Fibroblast of lung (primary cell): Measurements from ENCODE around the gene ISY1. TPM values are rescaled to one million over a fixed set of nuclear protein-coding genes. Genes with fewer than 3 reads are reported as not detected.
"Not testable (repeated sequence)": the region's sequence is repeated elsewhere in the genome, so short reads cannot be mapped to it uniquely, and the experiment has no call there.

Source experiments
- DNase-seq, 2 donors: peaks; one replicate each; pipeline versions ENCODE4 v3.0.0 to v3.0.0-alpha.2; 2010; ENCODE audit warnings: low read depth in 2 of 2
- H2AFZ ChIP-seq: 2 replicates; pipeline ENCODE4 v1.5.1; 2012; ENCODE audit warnings: low read length, control low read depth, inconsistent platforms
- H3K27ac ChIP-seq: 2 replicates; pipeline ENCODE4 v1.5.1; 2011; ENCODE audit warnings: low read length, control low read depth; ENCODE audit not compliant: insufficient read depth
- H3K27me3 ChIP-seq: 2 replicates; pipeline ENCODE4 v1.5.1; 2011; ENCODE audit warnings: mild to moderate bottlenecking, low read length; ENCODE audit not compliant: control insufficient read depth, insufficient read depth
- H3K36me3 ChIP-seq: 2 replicates; pipeline ENCODE4 v1.5.1; 2011; ENCODE audit warnings: low read length; ENCODE audit not compliant: control insufficient read depth, insufficient read depth
- H3K4me1 ChIP-seq: 2 replicates; pipeline ENCODE4 v1.5.1; 2011; ENCODE audit warnings: low read length; ENCODE audit not compliant: control insufficient read depth, insufficient read depth; ENCODE audit errors: extremely low read depth
- H3K4me2 ChIP-seq: 2 replicates; pipeline ENCODE4 v1.5.1; 2011; ENCODE audit warnings: low read length, control low read depth; ENCODE audit not compliant: insufficient read depth; ENCODE audit errors: extremely low read depth
- H3K4me3 ChIP-seq, 4 experiments: fragments of 200-600 bp in 1 of 4; sonication (generic) in 1 of 4; replicated peaks in 1 of 4; 2 replicates each; pipeline ENCODE4 v1.5.1; 2011 to 2016; ENCODE audit warnings: low read length in 4 of 4, low read depth in 3 of 4, mild to moderate bottlenecking in 3 of 4, control low read depth in 2 of 4, inconsistent platforms in 1 of 4, mixed read lengths in 1 of 4; ENCODE audit not compliant: insufficient read depth in 1 of 4; ENCODE audit errors: control extremely low read depth in 1 of 4
- H3K79me2 ChIP-seq: 2 replicates; pipeline ENCODE4 v1.5.1; 2012; ENCODE audit warnings: mild to moderate bottlenecking, low read length, inconsistent platforms; ENCODE audit not compliant: control insufficient read depth, insufficient read depth
- H3K9ac ChIP-seq: 2 replicates; pipeline ENCODE4 v1.5.1; 2011; ENCODE audit warnings: mild to moderate bottlenecking, low read length, control low read depth; ENCODE audit not compliant: insufficient read depth
- H3K9me3 ChIP-seq: 2 replicates; pipeline ENCODE4 v1.5.1; 2012; ENCODE audit warnings: low read depth, low read length; ENCODE audit not compliant: control insufficient read depth, insufficient read depth
- H4K20me1 ChIP-seq: 2 replicates; pipeline ENCODE4 v1.5.1; 2011; ENCODE audit warnings: low read length; ENCODE audit not compliant: control insufficient read depth, insufficient read depth; ENCODE audit errors: extremely low read depth
- EZH2 ChIP-seq: IDR thresholded peaks from 2 replicates; pipeline ENCODE4 v1.5.1; 2012; ENCODE audit warnings: low read length, control low read depth, mild to moderate bottlenecking; ENCODE audit errors: missing control alignments
- polyA plus RNA-seq, 2 donors: library from polyadenylated mRNA; depleted of rRNA in 1 of 2; stranded (reverse) in 1 of 2; unstranded in 1 of 2; fragments of >200 nt; gene quantifications; 2 replicates each; pipeline ENCODE4 v1.2.1, GENCODE V29; 2011 to 2012; ENCODE audit warnings: missing spikeins in 1 of 2
- total RNA-seq: library from RNA; depleted of rRNA; stranded (reverse); fragments of >200 nt; gene quantifications from 2 replicates; pipeline ENCODE4 v1.2.1, GENCODE V29; 2014
- TF ChIP-seq, protein P1 (sequence below), 2 donors: IDR thresholded peaks in 1 of 2; conservative IDR thresholded peaks in 1 of 2; 1 replicate in 1 of 2; 2 replicates in 1 of 2; pipeline ENCODE4 v1.5.1; 2011 to 2012; ENCODE audit warnings: low read length in 2 of 2, control low read depth in 1 of 2, inconsistent platforms in 1 of 2, low read depth in 1 of 2, mild to moderate bottlenecking in 1 of 2

The ISY1 gene
- total and polyA plus RNA-seq, 2 donors (not counting 1 experiment from before 2014, with no cell fraction given): 34.8 to 39.6 TPM

DNA sequence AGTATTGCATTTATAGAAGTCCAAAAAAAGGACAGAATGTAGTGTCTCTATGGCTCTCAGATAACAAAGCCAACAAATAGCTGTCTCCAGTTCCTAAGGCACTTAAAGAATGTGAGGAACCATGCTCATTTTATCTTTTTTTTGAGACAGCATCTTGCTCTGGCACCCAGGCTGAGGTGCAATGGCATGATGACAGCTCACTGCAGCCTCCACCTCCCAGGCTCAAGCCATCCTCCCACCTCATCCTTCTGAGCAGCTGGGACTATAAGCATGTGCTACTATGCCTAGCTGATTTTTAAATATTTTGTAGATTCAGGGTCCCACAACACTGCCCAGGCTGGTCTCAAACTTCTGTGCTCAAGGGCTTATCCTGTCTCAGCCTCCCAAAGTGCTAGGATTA is 16.1 kb downstream of the ISY1 start:
- Histone ChIP-seq H3K4me2 (no peak overlapping the region), H3K36me3 (no peaks in the 10 kb centered on the region), H3K4me3 (no peak overlapping the region), H3K27me3 (no peaks in the 10 kb centered on the region), H3K27ac (no peak overlapping the region), H3K9ac (no peak overlapping the region), H2AFZ (no peak overlapping the region), H3K79me2 (no peaks in the 10 kb centered on the region), H3K9me3 (no peaks in the 10 kb centered on the region), H3K4me1 (no peaks in the 10 kb centered on the region), H4K20me1 (no peaks in the 10 kb centered on the region)
- DNase-seq: no peak
- no peak for TF ChIP-seq EZH2
- TF ChIP-seq, protein P1, sequence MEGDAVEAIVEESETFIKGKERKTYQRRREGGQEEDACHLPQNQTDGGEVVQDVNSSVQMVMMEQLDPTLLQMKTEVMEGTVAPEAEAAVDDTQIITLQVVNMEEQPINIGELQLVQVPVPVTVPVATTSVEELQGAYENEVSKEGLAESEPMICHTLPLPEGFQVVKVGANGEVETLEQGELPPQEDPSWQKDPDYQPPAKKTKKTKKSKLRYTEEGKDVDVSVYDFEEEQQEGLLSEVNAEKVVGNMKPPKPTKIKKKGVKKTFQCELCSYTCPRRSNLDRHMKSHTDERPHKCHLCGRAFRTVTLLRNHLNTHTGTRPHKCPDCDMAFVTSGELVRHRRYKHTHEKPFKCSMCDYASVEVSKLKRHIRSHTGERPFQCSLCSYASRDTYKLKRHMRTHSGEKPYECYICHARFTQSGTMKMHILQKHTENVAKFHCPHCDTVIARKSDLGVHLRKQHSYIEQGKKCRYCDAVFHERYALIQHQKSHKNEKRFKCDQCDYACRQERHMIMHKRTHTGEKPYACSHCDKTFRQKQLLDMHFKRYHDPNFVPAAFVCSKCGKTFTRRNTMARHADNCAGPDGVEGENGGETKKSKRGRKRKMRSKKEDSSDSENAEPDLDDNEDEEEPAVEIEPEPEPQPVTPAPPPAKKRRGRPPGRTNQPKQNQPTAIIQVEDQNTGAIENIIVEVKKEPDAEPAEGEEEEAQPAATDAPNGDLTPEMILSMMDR (conservative IDR thresholded peaks at IDR 0.05 in 1 of 2, IDR thresholded peaks at IDR 0.05 in 1 of 2; ENCODE audit: low read depth in 1 of 2, low read length in 2 of 2): no peak

GRCh38 chr3:129141011-129141410 is 19.9 kb downstream of the ISY1 start:
- not testable (repeated sequence) for H3K9ac ChIP-seq, H3K4me2 ChIP-seq, H3K79me2 ChIP-seq, H2AFZ ChIP-seq, H3K9me3 ChIP-seq, H3K27me3 ChIP-seq, H3K4me3 ChIP-seq, H3K4me1 ChIP-seq, DNase-seq, H3K27ac ChIP-seq, H3K36me3 ChIP-seq, H4K20me1 ChIP-seq

DNA sequence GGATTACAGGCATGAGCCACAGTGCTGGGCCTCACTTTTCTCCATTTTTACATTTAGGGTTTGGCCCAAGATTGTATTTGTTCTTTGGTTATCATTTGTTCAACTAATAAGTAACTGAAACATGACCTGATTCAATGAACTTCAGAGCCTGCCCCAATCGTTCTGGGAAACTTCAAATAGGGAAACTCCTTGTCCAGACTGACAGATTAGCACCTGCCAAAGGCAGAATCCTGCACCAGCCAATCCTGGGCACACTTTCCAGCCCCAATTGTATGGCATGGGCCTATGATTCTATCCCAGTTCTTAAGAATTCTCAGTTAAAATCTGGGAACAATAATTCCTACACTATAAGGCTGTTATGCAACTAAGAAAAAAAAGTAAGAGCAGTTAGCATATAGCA is 21.0 kb downstream of the ISY1 start:
- no peak overlapping the region for H3K9ac ChIP-seq
- no peaks in the 10 kb centered on the region for H3K9me3 ChIP-seq
- no peak overlapping the region for H2AFZ ChIP-seq
- no peak for DNase-seq
- no peak overlapping the region for H3K4me2 ChIP-seq
- no peak overlapping the region for H3K27ac ChIP-seq
- no peaks in the 10 kb centered on the region for H4K20me1 ChIP-seq
- H3K4me3 ChIP-seq: no peak overlapping the region
- H3K79me2 ChIP-seq: no peaks in the 10 kb centered on the region
- TF ChIP-seq EZH2: no peak
- no peaks in the 10 kb centered on the region for H3K36me3 ChIP-seq
- no peaks in the 10 kb centered on the region for H3K27me3 ChIP-seq
- no peaks in the 10 kb centered on the region for H3K4me1 ChIP-seq

DNA sequence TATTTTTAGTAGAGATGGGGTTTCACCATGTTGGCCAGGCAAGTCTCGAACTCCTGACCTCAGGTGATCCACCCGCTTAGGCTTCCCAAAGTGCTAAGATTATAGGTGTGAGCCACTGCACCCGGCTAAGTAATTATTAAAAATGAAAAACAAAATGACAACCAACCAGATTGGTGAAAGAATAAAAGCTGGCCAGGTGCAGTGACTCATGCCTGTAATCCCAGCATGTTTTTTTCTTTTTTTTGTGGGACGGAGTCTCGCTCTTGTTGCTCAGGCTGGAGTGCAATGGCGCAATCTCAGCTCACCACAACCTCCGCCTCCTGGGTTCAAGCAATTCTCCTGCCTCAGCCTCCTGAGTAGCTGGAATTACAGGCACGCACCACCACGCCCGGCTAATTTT is 24.6 kb downstream of the ISY1 start:
- H3K27me3 ChIP-seq, DNase-seq, H4K20me1 ChIP-seq, H3K79me2 ChIP-seq, H2AFZ ChIP-seq, H3K4me1 ChIP-seq, H3K27ac ChIP-seq, H3K9ac ChIP-seq, H3K4me2 ChIP-seq, H3K9me3 ChIP-seq, H3K4me3 ChIP-seq, H3K36me3 ChIP-seq: not testable (repeated sequence)
